ENCODE results near the gene ABCC9.

- no peak for TF ChIP-seq CTCF (IDR thresholded peaks at IDR 0.05 in 4 of 5, conservative IDR thresholded peaks at IDR 0.05 in 1 of 5)
- TF ChIP-seq POLR2A (IDR thresholded peaks at IDR 0.05): no peak
Observed at GRCh38 chr12:21860128-21860527, 81.1 kb downstream of the ABCC9 start.
